VCaP (cell line): ENCODE measurements around the gene CLSTN2.

Experiments
- H3K27ac ChIP-seq: fragments of 450-650 bp; 2 replicates; pipeline ENCODE4 v1.5.1; 2017
- TF ChIP-seq, protein P1 (sequence below): fragments of 450-650 bp; conservative IDR thresholded peaks from 2 replicates; pipeline ENCODE4 v1.5.1; 2017; ENCODE audit warnings: mild to moderate bottlenecking, moderate library complexity

CLSTN2 gene

DNA sequence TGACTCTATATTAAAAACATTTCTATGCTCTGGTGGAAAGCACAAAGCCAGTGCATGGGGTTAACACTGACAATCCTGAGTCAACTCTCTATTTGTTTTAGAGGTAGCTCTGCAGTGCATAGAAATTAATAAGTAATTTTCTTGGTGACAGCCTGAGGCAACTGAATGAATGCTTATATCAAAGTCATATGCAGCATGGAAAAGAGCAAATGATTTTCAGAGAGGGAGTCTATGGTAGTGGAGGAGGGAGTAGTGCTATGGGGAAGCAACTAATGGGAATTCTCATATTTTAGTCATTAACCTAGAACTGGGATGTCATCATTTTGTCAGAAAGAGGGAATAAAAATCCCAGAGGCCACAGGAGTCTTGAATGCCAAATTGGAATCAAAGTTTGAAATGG lies 99.1 kb downstream of the CLSTN2 start:
- TF ChIP-seq, protein P1, sequence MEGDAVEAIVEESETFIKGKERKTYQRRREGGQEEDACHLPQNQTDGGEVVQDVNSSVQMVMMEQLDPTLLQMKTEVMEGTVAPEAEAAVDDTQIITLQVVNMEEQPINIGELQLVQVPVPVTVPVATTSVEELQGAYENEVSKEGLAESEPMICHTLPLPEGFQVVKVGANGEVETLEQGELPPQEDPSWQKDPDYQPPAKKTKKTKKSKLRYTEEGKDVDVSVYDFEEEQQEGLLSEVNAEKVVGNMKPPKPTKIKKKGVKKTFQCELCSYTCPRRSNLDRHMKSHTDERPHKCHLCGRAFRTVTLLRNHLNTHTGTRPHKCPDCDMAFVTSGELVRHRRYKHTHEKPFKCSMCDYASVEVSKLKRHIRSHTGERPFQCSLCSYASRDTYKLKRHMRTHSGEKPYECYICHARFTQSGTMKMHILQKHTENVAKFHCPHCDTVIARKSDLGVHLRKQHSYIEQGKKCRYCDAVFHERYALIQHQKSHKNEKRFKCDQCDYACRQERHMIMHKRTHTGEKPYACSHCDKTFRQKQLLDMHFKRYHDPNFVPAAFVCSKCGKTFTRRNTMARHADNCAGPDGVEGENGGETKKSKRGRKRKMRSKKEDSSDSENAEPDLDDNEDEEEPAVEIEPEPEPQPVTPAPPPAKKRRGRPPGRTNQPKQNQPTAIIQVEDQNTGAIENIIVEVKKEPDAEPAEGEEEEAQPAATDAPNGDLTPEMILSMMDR: no peak
- H3K27ac ChIP-seq: no peak overlapping the region; the same call in 1 of the 2 replicates

DNA sequence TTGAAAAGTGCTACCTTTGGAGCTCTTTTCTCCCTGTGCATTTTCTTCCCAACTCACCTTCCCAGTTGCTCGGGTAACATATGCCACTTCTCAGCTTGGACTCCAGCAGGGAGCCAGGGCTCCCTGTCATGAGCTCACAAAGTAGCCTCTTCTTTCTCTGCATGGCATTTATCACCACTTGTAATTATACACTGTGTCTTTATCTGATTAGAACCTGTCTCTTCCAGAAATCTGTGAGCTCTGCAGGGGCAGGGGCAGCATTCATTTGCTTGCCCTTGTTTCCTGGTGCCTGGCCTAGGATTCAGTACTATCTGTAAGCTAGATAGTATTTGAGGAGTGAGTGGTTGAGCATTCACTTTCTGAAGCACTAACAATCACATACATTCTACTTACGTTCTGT lies 100.9 kb downstream of the CLSTN2 start:
- TF ChIP-seq, protein P1: no peak
- H3K27ac ChIP-seq: no peak overlapping the region

DNA sequence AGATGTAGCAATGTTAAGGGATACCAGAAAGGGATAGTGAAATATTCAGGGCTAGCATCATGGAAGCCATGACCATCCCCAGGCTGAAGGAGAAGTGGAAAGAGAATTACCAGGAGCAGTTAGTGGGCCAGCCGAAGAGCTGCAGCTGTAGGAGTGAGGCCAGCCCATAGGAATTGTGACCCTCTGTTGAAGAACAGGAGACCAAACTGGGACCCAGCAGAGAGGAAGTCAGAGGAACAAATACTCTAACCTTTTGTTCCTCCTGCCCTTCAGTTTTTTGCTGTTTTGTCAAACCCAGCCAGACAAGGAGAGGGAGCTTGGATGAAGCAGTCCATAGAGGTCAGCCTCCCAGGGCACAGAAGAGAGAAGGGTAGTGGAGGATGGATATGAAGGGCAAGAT lies 115.4 kb downstream of the CLSTN2 start:
- TF ChIP-seq, protein P1: no peak

DNA sequence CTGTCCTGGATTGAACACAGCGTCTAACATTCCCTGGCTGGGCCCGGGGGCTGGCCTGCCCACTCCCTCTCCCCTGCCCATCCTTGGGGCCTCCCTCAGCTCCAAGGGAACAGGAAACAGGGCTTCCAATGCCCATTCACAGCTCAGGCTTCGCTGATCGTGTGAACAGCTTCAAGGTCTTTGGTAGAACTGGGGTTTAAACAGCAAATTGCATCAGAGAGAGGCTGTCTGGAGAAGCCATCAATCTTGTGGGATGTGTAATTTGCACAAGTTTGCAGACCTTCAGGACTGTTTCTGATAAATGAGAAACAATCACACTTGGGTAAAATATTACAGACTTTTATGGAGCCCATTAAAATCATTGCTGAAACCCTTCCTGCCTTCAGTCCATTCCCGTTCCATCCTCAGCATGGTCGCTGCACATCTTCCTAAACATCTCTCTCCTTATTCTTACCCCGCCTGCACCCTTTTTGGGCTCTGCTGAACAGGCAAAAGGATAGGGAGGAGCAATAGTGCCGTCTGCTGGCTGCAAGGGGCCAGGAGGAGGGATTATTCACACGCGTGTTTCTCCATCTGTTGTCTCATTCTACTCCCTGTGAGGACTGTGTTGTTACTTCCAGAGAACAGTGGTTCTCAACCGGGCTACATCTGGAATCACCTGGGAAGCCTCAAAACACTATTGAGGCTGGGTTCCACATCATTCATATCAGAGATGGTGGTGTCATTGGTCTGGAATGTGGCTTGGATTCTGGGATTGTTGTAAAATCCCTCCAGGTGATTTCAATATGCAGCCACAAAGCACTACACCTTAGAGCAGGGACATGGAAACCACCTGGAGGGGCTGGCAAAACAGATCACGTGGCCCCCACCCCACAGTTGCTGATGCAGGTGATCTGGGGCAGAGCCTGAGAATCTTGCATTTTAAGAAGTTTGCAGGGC lies 116.3 kb downstream of the CLSTN2 start:
- TF ChIP-seq, protein P1: peak; percentile 89

More for the DNA sequence above, 115.4 kb downstream of the CLSTN2 start:
- no peak overlapping the region for H3K27ac ChIP-seq

DNA sequence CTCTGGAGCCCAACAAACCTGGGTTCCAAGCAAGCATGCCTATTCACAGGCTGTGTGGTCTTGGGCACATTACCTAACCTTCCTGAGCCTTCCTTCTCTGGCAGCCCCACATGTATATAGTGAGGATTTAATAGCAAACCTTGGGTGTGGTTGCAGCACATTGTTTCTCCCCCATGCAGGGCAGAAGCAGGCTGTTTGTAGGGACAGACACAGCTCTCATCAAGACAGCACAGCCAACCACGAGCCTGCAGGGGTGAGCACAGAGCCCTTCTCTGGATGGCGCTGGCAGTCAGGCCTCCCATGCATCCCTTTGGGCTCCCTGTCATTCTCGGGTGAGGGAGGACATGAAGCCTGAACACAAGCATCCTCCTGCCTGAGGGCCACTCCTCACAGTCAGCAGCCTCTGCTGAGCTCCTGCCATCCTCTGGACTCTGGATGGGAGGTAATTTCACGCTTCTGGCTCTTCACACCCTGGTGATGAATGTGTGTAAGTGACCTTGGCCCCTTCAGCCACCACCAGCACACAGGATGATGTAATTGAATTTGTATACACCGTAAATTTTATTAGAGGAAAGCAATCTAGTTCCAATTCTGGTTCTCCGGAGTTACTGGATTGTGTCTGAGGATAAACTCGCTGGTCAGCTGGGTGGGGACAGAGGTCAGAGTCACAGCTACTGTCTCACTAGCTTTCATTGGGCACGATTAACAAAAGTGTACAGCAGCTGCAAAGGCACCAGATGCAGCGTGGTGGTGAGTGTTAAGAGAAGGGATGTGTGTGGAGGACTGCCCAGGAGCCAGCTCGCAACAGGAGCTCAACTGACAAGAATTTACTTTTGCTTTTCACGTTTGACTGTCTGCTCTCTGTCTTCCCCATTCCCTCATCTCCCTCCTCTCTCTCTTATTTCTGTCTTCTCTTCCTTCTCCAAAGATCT lies 118.1 kb downstream of the CLSTN2 start:
- TF ChIP-seq, protein P1: no peak
- H3K27ac ChIP-seq: peak overlapping the region; percentile 47

More for the DNA sequence above, 116.3 kb downstream of the CLSTN2 start:
- H3K27ac ChIP-seq: no peak overlapping the region; the same call in 1 of the 2 replicates

DNA sequence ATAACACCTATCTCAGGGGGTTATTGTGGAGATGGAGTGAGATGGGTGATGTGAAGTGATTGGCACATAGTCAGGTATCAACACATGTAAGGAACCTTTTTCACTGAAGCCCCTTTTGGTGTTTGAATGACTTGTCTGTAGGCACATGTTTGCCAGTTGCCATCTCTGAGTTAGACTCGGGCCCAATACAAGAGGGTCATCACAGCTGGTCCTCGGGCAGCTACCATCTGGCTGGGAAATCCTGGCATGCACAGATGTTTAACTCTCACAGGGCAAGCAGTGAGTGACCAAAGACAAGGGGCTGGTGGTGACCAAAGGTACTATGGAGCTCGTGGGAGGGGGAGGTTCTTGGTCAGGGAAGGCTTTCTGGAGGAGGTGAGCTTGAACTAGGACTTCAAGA lies 118.8 kb downstream of the CLSTN2 start:
- peak overlapping the region; percentile 47 for H3K27ac ChIP-seq
- TF ChIP-seq, protein P1: no peak
